ENCODE measurements around the gene ASPM.

Gene ASPM

GRCh38 chr1:197180252-197180878 is 33.9 kb upstream of the ASPM start:
- no peak overlapping the region for H3K27ac ChIP-seq (replicated peaks)
- TF ChIP-seq GABPA (IDR thresholded peaks at IDR 0.05; ENCODE audit: low read depth): no peak
- TF ChIP-seq REST (IDR thresholded peaks at IDR 0.05; ENCODE audit: insufficient replicate concordance, low read depth): no peak
- TF ChIP-seq POLR2AphosphoS5 (IDR thresholded peaks at IDR 0.05; ENCODE audit: low read depth): no peak
- TF ChIP-seq, protein P1, sequence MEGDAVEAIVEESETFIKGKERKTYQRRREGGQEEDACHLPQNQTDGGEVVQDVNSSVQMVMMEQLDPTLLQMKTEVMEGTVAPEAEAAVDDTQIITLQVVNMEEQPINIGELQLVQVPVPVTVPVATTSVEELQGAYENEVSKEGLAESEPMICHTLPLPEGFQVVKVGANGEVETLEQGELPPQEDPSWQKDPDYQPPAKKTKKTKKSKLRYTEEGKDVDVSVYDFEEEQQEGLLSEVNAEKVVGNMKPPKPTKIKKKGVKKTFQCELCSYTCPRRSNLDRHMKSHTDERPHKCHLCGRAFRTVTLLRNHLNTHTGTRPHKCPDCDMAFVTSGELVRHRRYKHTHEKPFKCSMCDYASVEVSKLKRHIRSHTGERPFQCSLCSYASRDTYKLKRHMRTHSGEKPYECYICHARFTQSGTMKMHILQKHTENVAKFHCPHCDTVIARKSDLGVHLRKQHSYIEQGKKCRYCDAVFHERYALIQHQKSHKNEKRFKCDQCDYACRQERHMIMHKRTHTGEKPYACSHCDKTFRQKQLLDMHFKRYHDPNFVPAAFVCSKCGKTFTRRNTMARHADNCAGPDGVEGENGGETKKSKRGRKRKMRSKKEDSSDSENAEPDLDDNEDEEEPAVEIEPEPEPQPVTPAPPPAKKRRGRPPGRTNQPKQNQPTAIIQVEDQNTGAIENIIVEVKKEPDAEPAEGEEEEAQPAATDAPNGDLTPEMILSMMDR (IDR thresholded peaks at IDR 0.05; ENCODE audit: insufficient read depth, low read length): peak; percentile 11
- TF ChIP-seq SPI1 (IDR thresholded peaks at IDR 0.05; ENCODE audit: borderline replicate concordance, low read depth): no peak
- no peak for DNase-seq (ENCODE audit: low read depth in 1 of 2, low spot score in 1 of 2)
- no peak overlapping the region for H3K4me3 ChIP-seq (replicated peaks; ENCODE audit: insufficient read depth, low read length)
- no peaks in the 10 kb centered on the region for H3K27me3 ChIP-seq (ENCODE audit: insufficient read depth, poor library complexity, severe bottlenecking)

GRCh38 chr1:197178998-197179397 is 32.5 kb upstream of the ASPM start:
- no peak overlapping the region for H3K4me3 ChIP-seq (replicated peaks; ENCODE audit: insufficient read depth, low read length)
- no peak overlapping the region for H3K27ac ChIP-seq (replicated peaks)
- TF ChIP-seq, protein P1 (IDR thresholded peaks at IDR 0.05; ENCODE audit: insufficient read depth, low read length): no peak
- TF ChIP-seq POLR2AphosphoS5 (IDR thresholded peaks at IDR 0.05; ENCODE audit: low read depth) (no peak), REST (IDR thresholded peaks at IDR 0.05; ENCODE audit: insufficient replicate concordance, low read depth) (no peak), GABPA (IDR thresholded peaks at IDR 0.05; ENCODE audit: low read depth) (no peak), SPI1 (IDR thresholded peaks at IDR 0.05; ENCODE audit: borderline replicate concordance, low read depth) (no peak)
- no peak for DNase-seq (ENCODE audit: low read depth in 1 of 2, low spot score in 1 of 2)
- H3K27me3 ChIP-seq (ENCODE audit: insufficient read depth, poor library complexity, severe bottlenecking): no peaks in the 10 kb centered on the region

- H3K4me3 ChIP-seq (replicated peaks; ENCODE audit: insufficient read depth, low read length): no peak overlapping the region
- TF ChIP-seq REST (IDR thresholded peaks at IDR 0.05; ENCODE audit: insufficient replicate concordance, low read depth): no peak
- TF ChIP-seq, protein P1 (IDR thresholded peaks at IDR 0.05; ENCODE audit: insufficient read depth, low read length): no peak
- TF ChIP-seq POLR2AphosphoS5 (IDR thresholded peaks at IDR 0.05; ENCODE audit: low read depth): no peak
- no peak for TF ChIP-seq GABPA (IDR thresholded peaks at IDR 0.05; ENCODE audit: low read depth)
- TF ChIP-seq SPI1 (IDR thresholded peaks at IDR 0.05; ENCODE audit: borderline replicate concordance, low read depth): no peak
- no peak overlapping the region for H3K27ac ChIP-seq (replicated peaks)
- no peaks in the 10 kb centered on the region for H3K27me3 ChIP-seq (ENCODE audit: insufficient read depth, poor library complexity, severe bottlenecking)
- no peak for DNase-seq (ENCODE audit: low read depth in 1 of 2, low spot score in 1 of 2)
Observed at GRCh38 chr1:197174818-197175217, 28.3 kb upstream of the ASPM start.
